ENCODE measurements around the gene MYLK. TPM values are rescaled to one million over a fixed set of nuclear protein-coding genes. Genes with fewer than 3 reads are reported as not detected.

The MYLK gene
- total RNA-seq, 1 donor from 2014 or later: 50.5 TPM

DNA sequence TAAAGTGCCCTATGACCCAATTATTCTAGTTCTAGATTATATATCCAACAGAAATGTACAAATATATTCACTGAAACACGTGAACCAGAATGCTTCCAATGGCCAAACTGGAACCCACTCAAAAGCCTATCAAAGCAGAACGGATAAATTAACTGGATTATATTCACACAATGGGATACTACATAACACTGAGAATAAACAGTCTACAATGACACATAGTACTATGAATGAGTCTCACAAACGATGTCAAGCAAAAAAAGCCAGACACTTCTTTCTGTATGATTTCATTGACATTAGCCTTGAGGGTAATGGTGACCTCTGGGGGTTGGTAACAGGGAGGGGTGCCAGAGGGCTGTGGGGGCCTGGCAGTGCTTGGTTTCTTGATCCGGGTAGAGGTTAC is 248.4 kb downstream of the MYLK start:
- no peak for DNase-seq (ENCODE audit: low read depth)
- H3K36me3 Mint-ChIP-seq (ENCODE audit: low read depth, unreplicated experiment): peaks cover 33% of the 10 kb centered on the region

DNA sequence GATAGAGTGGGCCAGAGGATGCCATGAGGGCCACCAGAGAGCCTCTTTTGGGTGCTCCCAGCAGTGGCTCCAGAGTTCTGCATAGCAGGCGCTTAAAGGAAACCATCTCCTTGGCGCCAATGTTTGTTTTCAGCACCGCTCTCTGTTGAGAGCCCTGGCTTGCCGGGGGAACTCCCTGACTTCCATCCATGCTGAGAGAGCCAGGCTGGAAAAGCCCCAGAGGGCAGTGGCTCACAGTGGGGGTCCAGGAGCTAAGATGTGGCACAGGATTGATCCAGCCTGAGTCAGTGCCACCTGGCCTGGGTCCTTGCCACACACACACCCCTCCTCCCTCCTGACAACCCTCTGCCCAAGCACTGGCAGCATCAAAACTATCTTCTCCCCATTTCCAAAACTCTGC is 248.9 kb downstream of the MYLK start:
- no peak overlapping the region for H3K27ac ChIP-seq (ENCODE audit: low read depth, low read length)
- no peaks in the 10 kb centered on the region for H3K9me3 ChIP-seq (ENCODE audit: insufficient read depth, low read depth, low read length)
- H3K27me3 ChIP-seq (ENCODE audit: insufficient read depth, low read length): no peaks in the 10 kb centered on the region

More for the DNA sequence above, 248.4 kb downstream of the MYLK start:
- no peak overlapping the region for H3K4me2 ChIP-seq (ENCODE audit: low read length)
- H3K27ac Mint-ChIP-seq (ENCODE audit: unreplicated experiment): no peak overlapping the region
- H3K79me2 ChIP-seq (ENCODE audit: insufficient read depth, low read length): no peaks in the 10 kb centered on the region
- H3K4me1 Mint-ChIP-seq (ENCODE audit: low read depth, unreplicated experiment): peaks cover 35% of the 10 kb centered on the region
- no peaks in the 10 kb centered on the region for H4K20me1 ChIP-seq (ENCODE audit: insufficient read depth, low read length)
- no peaks in the 10 kb centered on the region for H3K9me3 ChIP-seq (ENCODE audit: insufficient read depth, low read depth, low read length)
- no peak overlapping the region for H3K9ac ChIP-seq (ENCODE audit: low read length)
- H3K36me3 ChIP-seq (ENCODE audit: insufficient read depth, low read length): peaks cover 14% of the 10 kb centered on the region
- H2AFZ ChIP-seq (ENCODE audit: low read depth, low read length): no peak overlapping the region
- H3K27ac ChIP-seq (ENCODE audit: low read depth, low read length): no peak overlapping the region
- H3K27me3 ChIP-seq (ENCODE audit: insufficient read depth, low read length): no peaks in the 10 kb centered on the region
- no peak overlapping the region for H3K4me3 Mint-ChIP-seq (ENCODE audit: unreplicated experiment)
- H3K4me3 ChIP-seq (ENCODE audit: insufficient read depth, low read depth, low read length): no peak overlapping the region
- H3K27me3 Mint-ChIP-seq (ENCODE audit: low read depth, unreplicated experiment): peaks cover 4% of the 10 kb centered on the region
- FAIRE-seq: no peak
- no peaks in the 10 kb centered on the region for H3K9me3 Mint-ChIP-seq (ENCODE audit: unreplicated experiment)
- no peak for TF ChIP-seq EZH2 (IDR thresholded peaks at IDR 0.05; ENCODE audit: insufficient read depth, low read length)
- TF ChIP-seq, protein P1, sequence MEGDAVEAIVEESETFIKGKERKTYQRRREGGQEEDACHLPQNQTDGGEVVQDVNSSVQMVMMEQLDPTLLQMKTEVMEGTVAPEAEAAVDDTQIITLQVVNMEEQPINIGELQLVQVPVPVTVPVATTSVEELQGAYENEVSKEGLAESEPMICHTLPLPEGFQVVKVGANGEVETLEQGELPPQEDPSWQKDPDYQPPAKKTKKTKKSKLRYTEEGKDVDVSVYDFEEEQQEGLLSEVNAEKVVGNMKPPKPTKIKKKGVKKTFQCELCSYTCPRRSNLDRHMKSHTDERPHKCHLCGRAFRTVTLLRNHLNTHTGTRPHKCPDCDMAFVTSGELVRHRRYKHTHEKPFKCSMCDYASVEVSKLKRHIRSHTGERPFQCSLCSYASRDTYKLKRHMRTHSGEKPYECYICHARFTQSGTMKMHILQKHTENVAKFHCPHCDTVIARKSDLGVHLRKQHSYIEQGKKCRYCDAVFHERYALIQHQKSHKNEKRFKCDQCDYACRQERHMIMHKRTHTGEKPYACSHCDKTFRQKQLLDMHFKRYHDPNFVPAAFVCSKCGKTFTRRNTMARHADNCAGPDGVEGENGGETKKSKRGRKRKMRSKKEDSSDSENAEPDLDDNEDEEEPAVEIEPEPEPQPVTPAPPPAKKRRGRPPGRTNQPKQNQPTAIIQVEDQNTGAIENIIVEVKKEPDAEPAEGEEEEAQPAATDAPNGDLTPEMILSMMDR (IDR thresholded peaks at IDR 0.05; ENCODE audit: insufficient read depth, low read depth, low read length): no peak
- peaks cover 7% of the 10 kb centered on the region for H3K4me1 ChIP-seq (ENCODE audit: insufficient read depth, low read length)

More for the DNA sequence above, 248.9 kb downstream of the MYLK start:
- Mint-ChIP-seq H3K27ac (ENCODE audit: unreplicated experiment) (no peak overlapping the region), H3K4me1 (ENCODE audit: low read depth, unreplicated experiment) (peaks cover 30% of the 10 kb centered on the region), H3K4me3 (ENCODE audit: unreplicated experiment) (no peak overlapping the region), H3K9me3 (ENCODE audit: unreplicated experiment) (no peaks in the 10 kb centered on the region), H3K36me3 (ENCODE audit: low read depth, unreplicated experiment) (peaks cover 28% of the 10 kb centered on the region), H3K27me3 (ENCODE audit: low read depth, unreplicated experiment) (peaks cover 4% of the 10 kb centered on the region)
- DNase-seq (ENCODE audit: low read depth): no peak
- Histone ChIP-seq H3K79me2 (ENCODE audit: insufficient read depth, low read length) (no peaks in the 10 kb centered on the region), H3K36me3 (ENCODE audit: insufficient read depth, low read length) (peaks cover 19% of the 10 kb centered on the region), H3K4me1 (ENCODE audit: insufficient read depth, low read length) (peaks cover 7% of the 10 kb centered on the region), H2AFZ (ENCODE audit: low read depth, low read length) (no peak overlapping the region), H3K9ac (ENCODE audit: low read length) (no peak overlapping the region), H3K4me3 (ENCODE audit: insufficient read depth, low read depth, low read length) (no peak overlapping the region), H3K4me2 (ENCODE audit: low read length) (no peak overlapping the region), H4K20me1 (ENCODE audit: insufficient read depth, low read length) (no peaks in the 10 kb centered on the region)
- no peak for TF ChIP-seq EZH2 (IDR thresholded peaks at IDR 0.05; ENCODE audit: insufficient read depth, low read length)
- TF ChIP-seq, protein P1 (IDR thresholded peaks at IDR 0.05; ENCODE audit: insufficient read depth, low read depth, low read length): no peak
- FAIRE-seq: no peak

Data from astrocyte (in vitro differentiated cells and primary cell).